ENCODE data around the gene APEH. TPM values are rescaled to one million over a fixed set of nuclear protein-coding genes. Genes with fewer than 3 reads are reported as not detected.

Gene APEH
- total RNA-seq, 6 donors from 2014 or later = 54.7 to 104 (median 92.8) TPM

DNA sequence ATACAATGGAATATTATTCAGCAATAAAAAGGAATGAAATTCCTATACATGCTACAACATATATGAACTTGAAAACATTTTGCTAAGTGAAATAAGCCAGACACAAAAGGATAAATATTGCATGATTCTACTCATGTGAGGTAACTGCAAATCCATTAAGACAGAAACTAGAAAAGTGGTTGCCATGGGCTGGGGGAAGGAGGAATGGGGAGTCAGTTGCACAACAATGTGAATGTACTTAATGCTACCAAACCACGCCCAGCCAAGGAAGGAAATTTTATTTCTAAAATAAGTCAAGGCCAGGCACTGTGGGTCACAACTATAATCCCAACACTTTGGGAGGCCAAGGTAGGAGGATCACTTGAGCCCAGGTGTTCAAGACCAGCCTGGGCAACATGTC is 59.4 kb downstream of the APEH start:
- no peak overlapping the region for H3K27ac ChIP-seq
- no peak for DNase-seq
- peaks cover 23 to 91% (median 64%) of the 10 kb centered on the region in 4 donors for H3K36me3 ChIP-seq
- 68 to 92% methylated on average over 1 of the region's 1 CpG for WGBS, 2 donors
- TF ChIP-seq EP300 (IDR thresholded peaks at IDR 0.05) (no peak), POLR2AphosphoS5 (IDR thresholded peaks at IDR 0.05) (no peak), POLR2A (IDR thresholded peaks at IDR 0.05) (no peak)
- TF ChIP-seq, protein P1, sequence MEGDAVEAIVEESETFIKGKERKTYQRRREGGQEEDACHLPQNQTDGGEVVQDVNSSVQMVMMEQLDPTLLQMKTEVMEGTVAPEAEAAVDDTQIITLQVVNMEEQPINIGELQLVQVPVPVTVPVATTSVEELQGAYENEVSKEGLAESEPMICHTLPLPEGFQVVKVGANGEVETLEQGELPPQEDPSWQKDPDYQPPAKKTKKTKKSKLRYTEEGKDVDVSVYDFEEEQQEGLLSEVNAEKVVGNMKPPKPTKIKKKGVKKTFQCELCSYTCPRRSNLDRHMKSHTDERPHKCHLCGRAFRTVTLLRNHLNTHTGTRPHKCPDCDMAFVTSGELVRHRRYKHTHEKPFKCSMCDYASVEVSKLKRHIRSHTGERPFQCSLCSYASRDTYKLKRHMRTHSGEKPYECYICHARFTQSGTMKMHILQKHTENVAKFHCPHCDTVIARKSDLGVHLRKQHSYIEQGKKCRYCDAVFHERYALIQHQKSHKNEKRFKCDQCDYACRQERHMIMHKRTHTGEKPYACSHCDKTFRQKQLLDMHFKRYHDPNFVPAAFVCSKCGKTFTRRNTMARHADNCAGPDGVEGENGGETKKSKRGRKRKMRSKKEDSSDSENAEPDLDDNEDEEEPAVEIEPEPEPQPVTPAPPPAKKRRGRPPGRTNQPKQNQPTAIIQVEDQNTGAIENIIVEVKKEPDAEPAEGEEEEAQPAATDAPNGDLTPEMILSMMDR (IDR thresholded peaks at IDR 0.05) = no peak
- no peak for ATAC-seq (ENCODE audit: low FRiP score in 2 of 2)
- no peak overlapping the region for H3K4me3 ChIP-seq
- H3K27me3 ChIP-seq = no peaks in the 10 kb centered on the region
- no peaks in the 10 kb centered on the region for H3K9me3 ChIP-seq
- H3K4me1 ChIP-seq = peaks cover 0 to 7% (median 2%) of the 10 kb centered on the region in 4 donors

Small RNAs within 50 kb of the gene (small RNA-seq; reads per million reads assigned to genes)
- 0 reads per million in 4 donors for gene AMIGO3

Other genes with a start within 250 kb of the APEH start
- gene NICN1, start 245.0 kb upstream of the APEH start, total RNA-seq = 10 to 100 TPM in 2 of 6 donors, 1 to 10 TPM in 4; 1.0 to 23.9 (median 8.0) TPM
- 100 to 1,000 TPM in 1 of 6 donors, 10 to 100 TPM in 5; 22.0 to 104 (median 73.5) TPM for gene DAG1, start 204.1 kb upstream of the APEH start, total RNA-seq
- gene BSN, start 119.9 kb upstream of the APEH start, total RNA-seq = 1 to 10 TPM in 2 of 6 donors, under 1 TPM in 4; 0.39 to 1.1 (median 0.72) TPM
- gene MST1, start 15.1 kb downstream of the APEH start, total RNA-seq = 10 to 100 TPM in 5 of 6 donors, 1 to 10 TPM in 1; 8.9 to 58.7 (median 18.1) TPM
- 10 to 100 TPM; 14.2 to 71.2 (median 42.2) TPM for gene RNF123, start 15.2 kb downstream of the APEH start, total RNA-seq
- 1 to 10 TPM in 4 of 6 donors, under 1 TPM in 2; 0.13 to 3.2 (median 1.9) TPM for gene AMIGO3, start 45.3 kb downstream of the APEH start, total RNA-seq
- 10 to 100 TPM; 17.8 to 45.8 (median 41.3) TPM for gene GMPPB, start 49.6 kb downstream of the APEH start, total RNA-seq
- gene IP6K1, start 112.2 kb downstream of the APEH start, total RNA-seq = 10 to 100 TPM; 42.0 to 63.9 (median 49.7) TPM
- 10 to 100 TPM in 1 of 6 donors, 1 to 10 TPM in 4, under 1 TPM in 1; 0.66 to 21.9 (median 7.0) TPM for gene CDHR4, start 125.5 kb downstream of the APEH start, total RNA-seq
- 10 to 100 TPM in 2 of 6 donors, 1 to 10 TPM in 4; 5.0 to 13.6 (median 7.4) TPM for gene INKA1, start 128.9 kb downstream of the APEH start, total RNA-seq
- gene UBA7, start 139.6 kb downstream of the APEH start, total RNA-seq = 100 to 1,000 TPM in 4 of 6 donors, 10 to 100 TPM in 2; 58.8 to 330 (median 118) TPM
- 1 to 10 TPM; 1.4 to 9.4 (median 3.5) TPM for gene TRAIP, start 182.2 kb downstream of the APEH start, total RNA-seq
- under 1 TPM in 1 of 6 donors, not detected in 5; 0.43 TPM for gene CAMKV, start 195.6 kb downstream of the APEH start, total RNA-seq
- 10 to 100 TPM; 24.5 to 97.4 (median 36.4) TPM for gene MST1R, start 229.5 kb downstream of the APEH start, total RNA-seq

Measured in upper lobe of left lung (tissue), 6 donors.